ENCODE results near the gene MYBPC2. TPM values are rescaled to one million over a fixed set of nuclear protein-coding genes. Genes with fewer than 3 reads are reported as not detected.

The MYBPC2 gene
- total RNA-seq (2021; ENCODE audit: unreplicated experiment), result 0.18 TPM
- not detected for polyA plus RNA-seq (2012; ENCODE audit: insufficient read length)
- Bru-seq, nascent RNA, result not detected
- BruChase-seq, experiment 1, labeled RNA remaining after a 2-hour chase, result percentile 3 among the genes with signal in this experiment
- BruChase-seq, experiment 2, labeled RNA remaining after a 6-hour chase, result percentile 6 among the genes with signal in this experiment
- long read RNA-seq, result 0 reads

- H3K27ac ChIP-seq (ENCODE audit: low read length), result no peak within 1 kb of the TSS
Measured at GRCh38 chr19:50432221-50433028, at the start of gene MYBPC2. Gene MYBPC2 (plus strand): TSS chr19:50432892. CDS start chr19:50432954, 62 bp downstream.

More at GRCh38 chr19:50432221-50433028, at the start of gene MYBPC2:
- DNase-seq (ENCODE audit: low read depth, low spot score) (no peak), ATAC-seq (peak; percentile 18)
- ChIA-PET POLR2A (no interaction called here), CTCF (no interaction called here)
- TF ChIP-seq SIN3A (IDR thresholded peaks at IDR 0.05; ENCODE audit: borderline replicate concordance, insufficient read depth, low read depth, low read length), result no peak
- TF ChIP-seq POLR2AphosphoS5 (IDR thresholded peaks at IDR 0.05; ENCODE audit: low read depth, low read length), result no peak
- TF ChIP-seq CTCF (IDR thresholded peaks at IDR 0.05), result no peak
- no peak for TF ChIP-seq REST (IDR thresholded peaks at IDR 0.05; ENCODE audit: insufficient read depth in 1 of 2, low read depth in 2 of 2, low read length in 1 of 2)
- TF ChIP-seq TCF7L2 (IDR thresholded peaks at IDR 0.05; ENCODE audit: low read depth, low read length), result no peak
- Histone ChIP-seq H3K36me3 (ENCODE audit: control insufficient read depth, insufficient read depth, low read length) (no peaks in the 10 kb centered on the region), H3K9me3 (ENCODE audit: control insufficient read depth, insufficient read depth, low read depth, low read length) (no peaks in the 10 kb centered on the region), H3K4me1 (ENCODE audit: control insufficient read depth, insufficient read depth, low read length) (no peaks in the 10 kb centered on the region), H3K27me3 (ENCODE audit: control insufficient read depth, insufficient read depth, low read length) (no peaks in the 10 kb centered on the region), H3K4me3 (ENCODE audit: low read depth in 2 of 2, low read length in 2 of 2) (peak within 1 kb of the TSS; percentile 41 to 64)
- intact Hi-C loops (cut with micrococcal nuclease; ENCODE audit: unreplicated experiment) (no loop called here), in situ Hi-C loops (cut with HindIII; ENCODE audit: low pct_unique_long_range_greater_than_20kb, low sequenced_read_pairs) (no loop called here)
- no TSS peak for BruUV-seq (replicated peaks)
